Fibroblast of skin of back (primary cell): ENCODE data around the gene MAP3K5.
"Not testable (repeated sequence)": the region's sequence is repeated elsewhere in the genome, so short reads cannot be mapped to it uniquely, and the experiment has no call there.

Source experiments
- DNase-seq: peaks from one replicate; pipeline ENCODE4 v3.0.0-alpha.2; 2013

Gene MAP3K5

DNA sequence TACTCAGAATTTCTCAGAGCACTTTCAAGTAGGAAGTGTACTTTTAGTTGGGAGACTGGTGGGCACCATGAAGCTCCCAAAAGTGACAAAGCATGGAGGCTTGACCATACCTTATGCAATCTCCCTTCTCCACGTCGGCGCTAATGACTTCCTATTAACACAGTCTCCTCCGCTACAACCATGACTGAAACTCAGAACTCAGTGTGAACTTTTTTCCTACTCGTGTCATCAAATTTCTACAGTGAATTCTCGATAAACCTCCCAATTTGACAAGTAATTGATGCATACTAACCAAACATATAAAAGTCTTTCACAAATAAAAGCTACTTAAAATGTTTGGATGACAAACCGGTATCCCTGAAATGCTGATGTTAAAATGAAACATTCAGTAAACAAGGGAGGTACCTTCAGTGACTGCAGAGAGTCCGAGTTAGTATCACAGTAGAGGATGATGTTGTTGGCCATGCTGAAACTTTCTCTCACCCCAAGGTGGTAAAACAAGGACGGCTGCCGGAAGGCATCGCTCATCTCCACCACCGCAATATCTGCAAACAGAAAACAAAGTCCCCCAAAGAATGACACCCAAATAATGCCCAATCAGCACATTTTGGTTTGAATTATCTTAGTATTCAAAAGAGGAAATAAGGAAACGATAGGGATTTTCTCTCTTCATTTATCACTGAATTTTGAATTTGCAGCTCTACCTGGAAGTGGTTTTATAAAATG is 72.1 kb downstream of the MAP3K5 start:
- DNase-seq = no peak

DNA sequence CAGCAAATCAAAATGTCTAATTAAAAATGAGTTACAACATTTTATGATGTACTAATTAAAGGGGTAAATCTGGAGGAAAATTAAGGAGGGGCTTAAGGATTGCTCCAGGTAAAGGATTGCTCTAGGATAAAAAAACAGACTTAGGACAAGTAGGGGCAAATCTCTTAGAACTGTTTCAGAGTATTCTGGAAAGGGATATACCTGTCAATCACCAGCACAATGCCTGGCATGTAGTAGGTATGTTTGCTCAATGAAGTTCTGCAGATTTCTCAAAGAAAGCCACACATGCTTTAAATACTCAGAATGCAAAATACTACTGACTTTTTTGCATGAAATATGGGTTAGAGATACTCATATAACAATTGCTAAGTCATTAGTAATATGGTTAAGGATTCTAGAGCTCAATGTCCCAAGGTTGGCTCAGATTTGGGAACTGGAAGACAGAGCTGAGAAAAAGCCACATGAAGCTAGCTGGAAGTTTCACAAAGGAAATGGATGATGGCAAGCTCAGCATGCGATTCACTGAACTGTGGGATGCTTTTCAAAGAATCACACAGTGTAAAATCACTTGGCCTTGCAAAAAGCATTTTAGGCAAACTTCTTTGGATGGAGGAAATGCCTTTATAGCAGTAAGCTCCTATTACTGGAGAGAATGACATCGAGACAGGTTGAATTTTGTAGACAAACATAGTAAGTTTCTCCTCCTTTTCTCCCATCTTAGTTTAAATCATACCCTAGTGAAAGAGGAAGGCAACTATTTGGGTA is 72.8 kb downstream of the MAP3K5 start:
- peak; percentile 32 for DNase-seq

DNA sequence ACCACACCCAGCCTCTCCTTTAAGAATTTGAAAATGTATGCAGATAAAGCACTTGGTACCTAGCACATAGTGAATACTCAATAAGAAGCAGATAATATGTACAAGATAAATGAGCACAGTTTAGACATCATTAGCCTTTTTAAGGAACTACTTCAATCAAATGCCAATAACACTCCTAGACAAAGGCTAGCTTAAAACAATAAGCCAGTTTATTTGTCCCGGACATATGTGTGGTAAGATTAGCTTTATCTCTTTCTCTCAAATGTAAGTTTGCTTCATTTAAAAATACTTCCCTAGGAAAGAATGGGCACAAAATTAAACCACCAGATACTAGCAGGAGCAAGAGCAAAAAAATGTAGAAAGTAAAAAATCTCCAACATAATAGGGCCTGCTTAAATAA is 73.8 kb downstream of the MAP3K5 start:
- DNase-seq = no peak

DNA sequence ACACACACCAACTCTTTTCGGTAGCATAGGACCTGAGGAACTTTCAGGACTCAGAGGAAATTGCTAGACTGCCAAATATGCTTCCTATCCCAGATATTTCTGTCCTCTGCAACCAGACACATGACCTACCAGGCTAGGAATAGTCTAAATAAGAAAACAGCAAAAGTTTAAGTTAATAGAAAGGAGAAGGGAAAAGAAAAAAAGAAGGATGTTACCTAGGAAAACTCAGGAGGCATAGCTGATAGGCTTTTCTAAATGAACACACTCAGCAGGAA is 74.6 kb downstream of the MAP3K5 start:
- DNase-seq = peak; percentile 38

DNA sequence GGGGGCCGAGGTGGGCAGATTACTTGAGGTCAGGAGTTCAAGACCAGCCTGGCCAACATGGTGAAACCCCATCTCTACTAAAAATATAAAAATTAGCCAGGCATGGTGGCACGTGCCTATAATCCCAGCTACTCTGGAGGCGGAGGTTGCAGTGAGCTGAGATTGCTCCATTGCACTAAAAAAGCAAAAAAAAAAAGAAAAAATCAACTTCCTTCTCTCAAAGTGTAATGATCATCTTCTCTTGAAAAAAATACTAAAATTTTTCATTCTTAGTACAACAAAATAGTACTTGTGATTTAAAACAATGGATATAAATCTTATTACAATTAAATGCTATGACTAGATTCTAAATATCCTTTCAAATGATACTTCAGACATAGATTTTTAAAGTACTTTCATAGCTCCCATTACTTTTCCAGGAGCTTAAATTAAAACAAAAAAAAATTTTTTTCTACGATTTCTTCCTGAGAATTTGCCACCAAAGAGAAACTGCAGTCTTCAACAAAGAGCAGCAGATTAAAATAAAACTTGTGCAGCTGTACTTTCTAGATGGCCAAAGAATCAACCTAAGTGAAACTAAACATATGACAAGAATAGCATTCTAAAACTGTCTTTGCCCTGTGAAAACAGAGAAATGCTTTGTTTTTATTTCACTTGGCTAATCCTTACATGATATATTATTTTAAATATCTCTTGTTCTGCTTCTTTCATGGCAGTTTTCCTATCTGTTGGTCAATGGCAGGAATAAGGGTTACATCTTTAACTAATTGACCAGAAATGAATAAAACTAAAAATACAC is 75.2 kb downstream of the MAP3K5 start:
- no peak for DNase-seq

DNA sequence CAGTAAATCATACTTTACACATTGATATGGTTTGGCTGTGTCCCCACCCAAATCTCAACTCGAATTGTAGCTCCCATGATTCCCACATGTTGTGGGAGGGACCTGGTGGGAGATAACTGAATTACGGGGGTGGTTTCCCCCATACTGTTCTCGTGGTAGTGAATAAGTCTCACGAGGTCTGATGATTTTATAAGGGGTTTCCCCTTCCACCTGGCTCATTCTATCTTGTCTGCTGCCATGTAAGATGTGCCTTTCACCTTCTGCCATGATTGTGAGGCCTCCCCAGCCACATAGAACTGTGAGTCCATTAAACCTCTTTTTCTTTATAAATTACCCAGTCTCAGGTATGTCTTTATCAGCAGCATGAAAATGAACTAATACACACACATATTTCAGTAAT is 79.6 kb downstream of the MAP3K5 start:
- DNase-seq = not testable (repeated sequence)

DNA sequence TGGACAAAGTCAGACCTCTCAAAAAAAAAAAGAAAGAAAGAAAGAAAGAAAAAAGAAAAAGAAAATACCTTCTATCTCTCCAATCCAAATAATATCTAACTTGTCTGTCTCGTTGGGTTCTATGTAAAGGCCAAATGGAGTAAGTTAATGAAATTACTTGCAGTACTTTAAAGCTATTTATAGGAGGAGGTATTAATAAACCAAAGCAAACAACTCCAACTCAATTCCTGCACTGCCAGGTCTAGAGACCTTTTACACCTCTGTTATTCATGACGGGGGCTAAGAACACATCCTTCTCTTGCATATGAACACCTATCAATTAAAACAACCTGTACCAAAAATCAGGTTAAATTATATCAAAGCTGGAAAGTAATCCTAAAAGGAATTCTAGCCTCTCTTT is 80.6 kb downstream of the MAP3K5 start:
- no peak for DNase-seq

DNA sequence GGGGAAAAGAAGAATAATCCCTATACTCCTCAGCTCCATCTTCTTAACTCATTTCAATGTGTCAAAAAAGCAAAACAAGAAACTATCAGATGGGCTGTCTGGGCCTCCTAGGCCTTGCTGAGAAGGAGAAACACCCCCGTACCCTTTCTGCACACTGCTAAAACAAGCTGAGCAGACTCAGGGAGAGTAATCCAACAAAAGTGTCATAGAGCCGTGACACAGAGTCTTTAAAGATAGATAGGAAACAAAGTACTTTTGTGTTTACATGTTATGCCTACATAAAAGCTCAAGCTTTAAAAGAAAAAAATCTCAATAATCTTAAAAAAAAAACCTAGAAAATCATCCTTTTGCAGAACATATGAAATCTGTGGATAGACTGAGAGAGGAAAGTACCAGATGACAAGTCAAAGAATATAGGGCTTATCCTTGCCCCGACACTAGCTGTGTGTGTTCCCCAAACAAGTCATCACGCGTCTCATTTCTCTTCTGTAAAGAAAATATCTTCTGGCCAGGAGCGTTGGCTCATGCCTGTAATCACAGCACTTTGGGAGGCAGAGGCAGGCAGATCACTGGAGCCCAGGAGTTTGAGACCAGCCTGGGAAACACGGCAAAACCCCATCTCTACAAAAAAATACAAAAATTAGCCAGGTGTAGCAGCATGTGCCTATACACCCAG is 81.3 kb downstream of the MAP3K5 start:
- DNase-seq = no peak

DNA sequence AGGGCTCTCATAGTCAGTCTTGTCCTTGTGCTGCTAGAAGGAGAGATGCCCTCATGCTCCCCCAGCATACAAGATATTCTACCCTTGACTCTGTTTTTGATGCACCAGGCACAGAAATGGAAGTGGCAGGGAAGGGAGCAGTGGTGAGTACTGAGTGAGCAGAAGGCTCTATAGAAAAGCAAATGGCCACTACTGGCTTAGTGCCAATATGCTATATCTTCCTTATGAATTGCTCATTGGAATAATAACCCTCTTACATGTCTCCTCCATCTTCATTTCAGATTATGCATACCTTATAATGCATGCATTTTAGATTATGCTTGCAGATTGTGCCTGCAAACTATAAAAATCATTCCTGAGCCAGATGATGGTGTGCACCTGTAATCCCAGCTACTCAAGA is 82.8 kb downstream of the MAP3K5 start:
- DNase-seq = no peak

DNA sequence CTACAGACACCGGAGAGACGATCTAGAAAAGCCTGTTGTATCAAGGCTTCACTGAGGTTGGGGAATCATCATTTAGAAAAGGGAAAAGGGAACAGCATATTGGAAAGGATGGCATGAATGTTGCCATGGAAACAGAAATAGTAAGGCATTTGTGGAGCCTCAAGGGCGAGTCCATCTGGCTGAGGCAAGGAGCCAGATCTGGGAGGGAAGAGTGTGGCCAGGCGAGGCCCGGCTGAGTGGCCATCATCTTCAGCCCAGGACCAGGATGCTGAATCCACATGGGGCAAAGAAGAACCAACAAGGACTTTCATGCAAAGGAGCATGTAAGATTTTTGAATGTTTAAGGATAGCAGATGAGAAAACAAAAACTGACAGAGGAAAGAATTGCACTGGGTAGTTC is 85.8 kb downstream of the MAP3K5 start:
- no peak for DNase-seq

DNA sequence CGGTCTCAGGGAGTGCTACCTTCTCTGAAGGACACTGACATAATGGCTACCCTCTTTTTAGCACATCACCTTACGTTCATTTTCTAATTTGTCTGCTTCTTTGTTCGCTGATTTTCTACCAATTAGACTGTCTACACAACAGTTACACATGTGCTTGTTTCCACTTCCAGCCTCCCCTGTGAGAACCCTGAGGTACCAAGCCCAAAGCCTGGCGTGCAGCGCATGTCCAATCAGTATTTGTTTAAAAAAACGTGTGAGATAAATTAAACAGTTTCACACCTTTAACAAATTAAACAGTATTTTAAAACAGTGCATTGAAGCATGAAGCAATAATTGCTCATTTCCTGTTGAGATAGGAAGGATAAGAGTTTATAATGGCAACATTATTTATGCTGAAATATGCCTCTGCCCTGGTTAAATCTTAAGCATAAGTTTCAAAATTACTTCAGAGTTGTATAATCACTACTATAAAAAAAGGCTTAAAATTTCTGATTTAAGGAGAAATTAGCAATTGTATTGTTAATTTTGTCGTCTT is 88.9 kb downstream of the MAP3K5 start:
- no peak for DNase-seq

DNA sequence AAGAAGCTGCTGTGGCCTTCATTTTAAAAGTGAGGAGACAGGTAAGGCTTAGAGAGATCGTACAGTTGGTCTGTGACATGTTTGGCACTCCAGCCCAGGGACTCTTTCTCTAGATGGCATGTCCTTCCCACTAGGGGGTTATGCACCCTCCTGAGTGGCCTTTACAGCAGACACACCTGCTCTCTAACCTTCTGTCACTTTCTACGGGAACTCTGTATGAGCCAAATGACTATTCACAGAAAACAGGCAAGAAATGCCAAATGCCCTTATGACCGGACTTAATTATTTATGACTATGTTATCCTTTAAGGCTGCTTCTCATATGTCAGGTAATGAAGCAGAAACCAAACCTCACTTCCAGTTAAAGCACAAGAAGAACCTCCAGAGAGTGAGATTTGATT is 91.2 kb downstream of the MAP3K5 start:
- no peak for DNase-seq

DNA sequence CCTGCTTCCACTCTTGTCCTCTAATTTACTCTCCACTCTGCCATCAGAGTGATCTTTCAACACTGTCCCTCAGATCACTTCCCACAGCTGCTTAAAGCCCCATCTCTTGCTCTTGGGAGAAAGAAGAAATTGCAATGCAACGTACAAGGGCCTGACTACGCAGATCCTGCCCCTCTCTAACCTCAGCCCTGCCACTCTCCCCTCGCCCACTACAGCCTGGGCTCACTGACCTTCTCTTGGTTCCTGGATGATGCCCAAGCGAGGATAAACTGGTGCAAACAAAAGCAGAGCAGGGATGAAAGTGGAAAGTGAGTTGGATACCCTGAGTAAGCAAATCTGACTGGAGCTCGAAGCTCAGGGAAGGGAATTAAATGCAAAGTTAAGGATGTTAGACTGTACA is 92.9 kb downstream of the MAP3K5 start:
- no peak for DNase-seq

DNA sequence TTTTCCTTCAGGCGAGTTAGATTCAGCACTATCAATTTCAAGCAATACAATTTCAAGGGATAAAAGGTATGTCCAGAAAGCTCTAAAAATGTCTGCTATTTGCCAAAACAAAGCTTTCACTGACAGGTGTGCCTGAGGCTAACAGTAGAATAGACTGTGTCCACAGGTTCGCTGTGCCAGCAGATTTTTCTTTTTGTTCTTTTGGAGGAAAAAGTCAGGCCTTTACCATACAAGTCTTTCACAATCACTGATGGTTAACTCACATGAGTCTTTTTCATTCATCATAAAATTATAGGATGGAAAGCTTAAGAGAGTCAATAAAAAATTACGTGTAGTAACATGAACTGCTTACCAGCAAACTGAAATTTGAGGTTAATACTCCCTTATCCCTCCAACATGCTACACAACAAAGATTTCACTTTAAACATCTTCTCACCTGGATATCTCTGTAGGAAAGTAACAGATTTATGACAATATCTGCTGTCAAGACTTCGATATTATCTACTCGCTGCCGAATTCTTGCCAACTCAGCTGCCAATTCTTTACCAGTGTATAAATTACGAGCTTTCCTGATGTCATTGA is 95.4 kb downstream of the MAP3K5 start:
- no peak for DNase-seq

DNA sequence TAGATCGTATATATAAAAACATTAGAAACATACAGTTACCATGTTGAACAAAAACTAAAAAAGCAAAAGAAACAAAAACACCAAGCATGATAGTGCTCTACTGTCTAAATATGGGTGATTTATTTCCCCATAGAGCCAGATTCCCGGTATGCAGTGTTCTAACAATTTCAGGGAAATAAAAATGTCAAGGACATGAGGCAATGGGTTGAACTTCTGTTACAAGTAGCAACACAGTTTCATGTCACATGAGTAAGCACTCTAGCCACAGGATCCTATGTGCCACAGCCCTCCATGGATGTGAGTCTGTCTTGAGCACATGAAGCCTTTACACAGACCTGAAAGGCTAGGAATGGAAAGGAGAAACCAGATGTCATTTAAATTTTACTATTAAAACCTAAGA is 96.0 kb downstream of the MAP3K5 start:
- DNase-seq = no peak

DNA sequence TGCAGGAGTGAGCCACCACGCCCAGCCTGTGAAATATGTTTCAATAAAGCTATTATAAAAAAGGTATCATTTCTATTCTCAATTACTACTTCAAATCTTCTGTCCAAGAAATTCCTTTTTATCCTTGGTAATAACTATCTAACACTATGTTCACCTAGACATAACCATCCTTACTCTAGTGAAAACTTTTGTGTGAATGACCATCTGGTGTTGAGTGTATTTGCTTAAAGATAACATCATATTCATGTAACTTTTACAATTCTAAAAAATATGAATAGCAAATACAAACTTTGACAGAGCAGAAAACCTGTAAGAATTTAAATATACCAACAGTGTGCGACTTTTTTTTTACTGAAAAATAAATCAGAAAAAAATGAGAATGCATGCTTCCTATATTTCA is 96.9 kb downstream of the MAP3K5 start:
- no peak for DNase-seq

DNA sequence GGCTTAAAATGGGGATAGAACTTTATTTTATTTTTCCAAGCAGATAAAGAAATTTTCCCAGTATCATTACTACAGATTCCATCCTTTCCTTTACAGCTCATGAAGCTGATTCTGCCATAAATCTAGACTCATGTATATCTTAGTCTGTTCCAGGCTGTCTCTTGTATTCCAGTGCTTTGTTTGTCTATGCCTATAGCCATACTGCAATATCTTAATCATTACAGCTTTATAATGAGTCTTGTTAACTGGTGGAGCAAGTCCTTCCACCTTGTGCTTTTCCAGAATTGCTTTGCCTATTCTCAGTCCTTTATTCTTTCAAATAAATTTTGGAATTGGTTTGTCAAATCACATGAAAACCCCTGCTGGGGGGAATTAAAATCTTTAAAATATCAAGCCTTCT is 99.2 kb downstream of the MAP3K5 start:
- DNase-seq = no peak

DNA sequence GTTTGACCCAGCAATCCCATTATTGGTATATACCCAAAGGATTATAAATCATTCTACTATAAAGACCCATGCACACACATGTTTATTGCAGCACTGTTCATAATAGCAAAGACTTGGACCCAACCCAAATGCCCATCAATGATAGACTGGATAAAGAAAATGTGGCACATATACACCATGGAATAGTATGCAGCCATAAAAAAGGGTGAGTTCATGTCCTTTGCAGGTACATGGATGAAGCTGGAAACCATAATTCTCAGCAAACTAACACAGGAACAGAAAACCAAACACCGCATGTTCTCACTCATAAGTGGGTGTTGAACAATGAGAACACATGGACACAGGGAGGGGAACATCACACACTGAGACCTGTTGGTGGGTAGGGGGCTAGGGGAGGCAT is 104.4 kb downstream of the MAP3K5 start:
- DNase-seq = not testable (repeated sequence)

DNA sequence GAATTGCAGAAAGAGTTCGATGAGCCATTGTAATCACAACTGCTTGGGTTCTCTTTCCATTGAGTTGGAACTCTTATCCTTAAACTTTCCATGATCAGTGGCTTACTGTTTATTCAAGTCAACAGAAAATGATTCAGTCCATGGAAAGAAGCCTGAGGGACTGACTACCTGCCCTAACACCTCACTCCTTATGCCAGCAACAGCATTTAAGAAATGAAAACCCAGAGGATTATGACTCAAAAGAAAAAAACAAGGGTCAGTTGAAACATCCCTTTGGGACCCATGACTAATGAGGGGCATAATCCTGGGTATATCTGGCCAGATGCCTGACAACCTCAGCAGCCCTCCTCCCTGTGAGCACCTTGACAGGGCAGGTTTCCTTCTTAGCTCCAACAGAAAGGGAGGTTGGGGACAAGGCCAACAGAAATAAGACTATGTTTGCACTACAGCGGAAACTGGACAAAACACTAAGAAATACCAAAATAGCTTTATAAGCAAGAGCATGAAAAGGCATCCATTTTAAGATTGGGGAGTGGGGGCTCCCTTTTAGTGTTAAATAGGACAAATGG is 106.7 kb downstream of the MAP3K5 start:
- DNase-seq = peak; percentile 36

DNA sequence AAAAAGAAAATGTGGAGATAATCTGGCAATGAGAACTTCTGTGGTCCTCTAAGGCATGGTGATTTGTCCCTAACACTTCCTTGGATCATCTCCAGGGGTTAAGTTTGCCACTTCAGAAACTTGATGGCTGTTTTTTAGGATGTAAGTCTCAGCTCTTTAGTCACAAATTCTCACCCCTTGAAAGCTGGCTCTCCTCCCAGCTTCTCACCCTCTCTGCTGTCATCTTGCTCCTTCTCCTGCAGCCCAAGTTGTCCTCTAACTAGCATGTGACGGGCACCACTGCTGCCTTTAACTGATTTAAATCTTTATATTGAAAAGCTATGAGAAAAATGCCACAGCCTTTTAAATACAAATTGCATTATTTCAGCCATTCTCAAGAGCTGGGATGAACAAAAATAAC is 107.8 kb downstream of the MAP3K5 start:
- DNase-seq = peak; percentile 16

DNA sequence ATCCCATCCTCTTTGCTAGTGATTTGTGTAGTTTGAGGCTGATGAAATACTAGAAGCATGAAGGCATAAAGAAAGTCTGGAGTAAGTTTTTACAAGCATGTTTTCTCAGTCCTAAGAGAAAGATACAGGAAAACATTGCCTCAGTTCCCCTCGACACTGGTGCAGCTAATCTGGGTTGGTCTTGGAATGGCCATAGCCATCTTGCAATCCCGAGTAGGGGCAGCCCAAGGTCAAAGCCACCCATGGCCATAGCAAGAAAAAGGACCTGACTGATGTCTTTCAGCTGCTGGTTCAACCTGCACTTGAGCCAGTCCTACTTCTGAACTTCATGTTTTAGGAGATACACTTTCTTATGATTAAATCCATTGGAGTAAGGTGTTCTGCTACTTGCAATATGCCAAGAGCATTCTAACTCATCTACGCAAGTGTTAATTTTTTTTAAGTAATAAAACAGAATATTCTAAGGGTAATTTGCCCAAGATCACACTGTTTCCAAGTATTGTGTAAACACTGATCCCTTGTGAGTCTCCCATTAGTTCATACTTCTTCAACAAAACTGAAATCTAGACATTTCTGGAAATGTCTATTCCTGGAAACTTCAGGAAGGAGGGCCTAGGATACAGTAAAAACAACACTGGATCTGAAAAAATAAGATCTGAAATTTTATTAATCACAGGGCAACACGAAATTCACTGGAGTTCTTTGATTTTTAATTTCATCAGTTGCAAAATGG is 108.9 kb downstream of the MAP3K5 start:
- DNase-seq = no peak
